SK-N-MC (cell line): ENCODE measurements around the gene SLC23A1.
"Not testable (repeated sequence)": the region's sequence is repeated elsewhere in the genome, so short reads cannot be mapped to it uniquely, and the experiment has no call there.

ENCODE experiments used
- DNase-seq: peaks from one replicate; pipeline ENCODE4 v3.0.0-alpha.2; 2011; ENCODE audit warnings: low read depth, low spot score
- H3K27ac ChIP-seq: fragments of 200-600 bp; sonication (generic); 2 replicates; pipeline ENCODE4 v1.5.1; 2016; ENCODE audit warnings: mixed run types
- H3K36me3 ChIP-seq: fragments of 200-600 bp; sonication (generic); 2 replicates; pipeline ENCODE4 v1.6.1; 2017; ENCODE audit warnings: antibody characterized with exemption, low read length, mixed read lengths; ENCODE audit not compliant: insufficient read depth
- H3K4me3 ChIP-seq: fragments of 200-600 bp; sonication (generic); 2 replicates; pipeline ENCODE4 v1.5.1; 2016
- H3K9ac ChIP-seq: fragments of 200-600 bp; sonication (generic); 2 replicates; pipeline ENCODE4 v1.8.0; 2017; ENCODE audit warnings: mixed run types, mixed read lengths; ENCODE audit not compliant: insufficient read length
- H3K9me3 ChIP-seq: fragments of 200-600 bp; sonication (generic); 2 replicates; pipeline ENCODE4 v1.6.1; 2017; ENCODE audit warnings: low read depth, mild to moderate bottlenecking, antibody characterized with exemption, low read length, moderate library complexity, mixed read lengths
- EZH2 ChIP-seq: fragments of 200-600 bp; sonication (generic); IDR thresholded peaks from one replicate; pipeline ENCODE4 v1.6.1; 2017; ENCODE audit warnings: antibody characterized with exemption
- FOXP2 ChIP-seq: optimal IDR thresholded peaks from 2 replicates; pipeline ENCODE3; 2011; ENCODE audit warnings: mild to moderate bottlenecking, moderate library complexity; ENCODE audit not compliant: insufficient read depth; ENCODE audit errors: extremely low read length, control extremely low read depth
- POLR2AphosphoS5 ChIP-seq: IDR thresholded peaks from 2 replicates; pipeline ENCODE4 v1.6.1; 2012; ENCODE audit warnings: mild to moderate bottlenecking, low read depth, low read length, borderline replicate concordance

Gene SLC23A1

DNA sequence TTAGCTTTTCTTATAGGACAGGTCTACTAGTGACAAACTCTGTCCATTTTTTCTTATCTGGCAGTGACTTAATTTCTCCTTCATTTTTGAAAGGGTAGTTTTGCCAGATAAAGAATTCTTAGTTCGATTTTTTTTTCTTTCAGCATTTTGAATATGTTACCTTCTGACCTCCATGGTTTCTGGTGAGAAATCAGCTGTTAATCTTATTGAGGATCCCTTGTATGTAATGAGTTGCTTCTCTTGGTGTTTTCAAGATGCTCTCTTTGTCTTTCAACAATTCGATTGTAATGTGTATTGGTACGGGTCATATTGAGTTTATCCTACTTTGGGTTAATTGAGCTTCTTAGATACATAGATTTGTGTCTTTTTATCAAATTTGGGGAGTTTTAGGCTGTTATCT lies 28.9 kb downstream of the SLC23A1 start:
- no peak overlapping the region for H3K27ac ChIP-seq
- no peak for DNase-seq

DNA sequence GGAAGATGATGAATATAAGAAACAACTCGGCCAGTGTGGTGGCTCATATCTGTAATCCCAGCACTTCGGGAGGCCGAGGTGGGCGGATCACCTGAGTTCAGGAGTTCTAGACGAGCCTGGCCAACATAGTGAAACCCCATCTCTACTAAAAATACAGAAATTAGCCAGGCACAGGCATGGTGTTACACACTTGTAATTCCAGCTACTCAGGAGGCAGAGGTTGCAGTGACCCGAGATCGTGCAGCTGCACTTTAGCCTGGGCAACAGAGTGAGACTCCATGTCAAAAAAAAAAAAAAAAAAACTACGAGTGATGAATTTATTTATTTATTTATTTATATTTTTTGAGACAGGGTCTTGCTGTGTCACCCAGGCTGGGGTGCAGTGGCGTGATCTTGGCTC lies 35.2 kb downstream of the SLC23A1 start:
- H3K9ac ChIP-seq, DNase-seq, H3K9me3 ChIP-seq, H3K4me3 ChIP-seq, H3K27ac ChIP-seq: not testable (repeated sequence)
- peaks cover 72% of the 10 kb centered on the region for H3K36me3 ChIP-seq

More for the DNA sequence above, 28.9 kb downstream of the SLC23A1 start:
- no peak for TF ChIP-seq FOXP2
- no peak for TF ChIP-seq EZH2
- no peak for TF ChIP-seq POLR2AphosphoS5
- no peaks in the 10 kb centered on the region for H3K9me3 ChIP-seq
- H3K36me3 ChIP-seq = peaks cover 62% of the 10 kb centered on the region
- no peak overlapping the region for H3K4me3 ChIP-seq
- H3K9ac ChIP-seq = no peak overlapping the region

DNA sequence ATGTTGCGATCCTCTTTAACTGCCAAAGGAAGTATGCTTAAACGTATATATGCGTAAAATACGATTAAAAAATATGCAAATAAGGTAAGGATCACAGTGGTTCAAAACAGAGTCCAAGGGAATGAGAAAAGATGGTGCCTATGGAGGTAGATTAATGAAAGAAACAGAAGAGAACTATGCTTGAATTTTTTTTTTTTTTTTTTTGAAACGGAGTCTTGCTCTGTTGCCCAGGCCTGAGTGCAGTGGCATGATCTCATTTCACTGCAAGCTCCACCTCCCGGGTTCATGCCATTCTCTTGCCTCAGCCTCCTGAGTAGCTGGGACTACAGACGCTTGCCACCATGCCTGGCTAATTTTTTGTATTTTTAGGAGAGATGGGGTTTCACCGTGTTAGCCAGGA lies 37.7 kb downstream of the SLC23A1 start:
- H3K4me3 ChIP-seq, DNase-seq, H3K27ac ChIP-seq, H3K9me3 ChIP-seq, H3K9ac ChIP-seq: not testable (repeated sequence)
- peaks cover 53% of the 10 kb centered on the region for H3K36me3 ChIP-seq

DNA sequence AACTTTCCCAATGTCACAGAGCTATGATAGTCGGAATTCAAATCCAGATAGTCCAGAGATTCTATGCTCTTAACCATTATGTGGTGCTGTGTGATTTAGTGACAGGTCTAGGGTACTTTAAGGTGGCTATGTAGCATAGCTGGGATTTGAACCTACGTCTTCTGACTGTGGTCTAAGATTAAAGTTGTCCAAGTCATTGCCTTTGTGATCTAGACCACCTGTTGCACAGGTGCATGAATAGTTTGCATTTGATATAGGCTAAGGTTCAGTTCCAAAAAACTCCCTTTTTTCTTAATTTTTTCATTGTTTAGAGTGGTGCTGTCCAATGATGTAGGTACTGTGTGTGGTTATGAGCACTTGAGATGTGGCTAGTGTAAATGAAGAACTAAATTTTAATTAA lies 38.9 kb downstream of the SLC23A1 start:
- TF ChIP-seq POLR2AphosphoS5 = no peak
- no peak for TF ChIP-seq FOXP2
- no peak for TF ChIP-seq EZH2
- Histone ChIP-seq H3K9me3 (no peaks in the 10 kb centered on the region), H3K36me3 (peaks cover 48% of the 10 kb centered on the region), H3K9ac (no peak overlapping the region), H3K27ac (no peak overlapping the region), H3K4me3 (no peak overlapping the region; the same call in 1 of the 2 replicates)
- DNase-seq = no peak

DNA sequence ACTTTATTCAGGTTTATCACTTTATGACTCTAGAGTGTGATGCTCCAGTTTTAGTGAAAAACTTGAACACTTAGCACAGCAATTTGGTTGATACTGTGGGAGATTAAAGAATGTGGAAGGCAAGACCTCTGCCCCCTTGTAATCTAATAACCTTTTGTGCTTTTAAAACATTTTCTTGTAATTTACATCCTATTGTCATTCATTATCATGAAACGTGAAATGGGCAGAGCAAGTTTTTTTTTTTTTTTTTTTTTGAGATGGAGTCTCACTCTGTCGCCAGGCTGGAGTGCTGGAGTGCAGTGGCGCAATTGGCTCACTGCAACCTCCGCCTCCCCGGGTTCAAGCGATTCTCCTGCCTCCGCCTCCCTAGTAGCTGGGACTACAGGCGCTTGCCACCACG lies 39.6 kb downstream of the SLC23A1 start:
- Histone ChIP-seq H3K4me3 (peak overlapping the region; percentile 79), H3K9ac (peak overlapping the region; percentile 97), H3K27ac (no peak overlapping the region), H3K36me3 (peaks cover 42% of the 10 kb centered on the region), H3K9me3 (no peaks in the 10 kb centered on the region)
- TF ChIP-seq FOXP2 (no peak), POLR2AphosphoS5 (no peak), EZH2 (no peak)
- no peak for DNase-seq

DNA sequence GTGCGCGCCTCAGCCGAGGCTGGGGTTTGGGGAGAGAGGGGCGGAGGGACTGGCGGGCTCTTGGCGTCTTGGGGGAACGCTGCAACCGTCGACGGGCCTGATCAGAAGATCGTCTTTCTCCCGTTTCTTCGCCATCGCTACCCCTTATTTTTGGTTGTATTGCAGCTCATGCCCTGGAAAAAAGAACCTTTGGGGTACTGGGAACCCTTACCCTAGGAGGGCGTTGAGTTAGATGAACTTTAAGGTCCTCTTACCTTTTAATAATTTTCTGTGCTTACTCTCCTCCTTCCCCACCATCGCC lies 40.7 kb downstream of the SLC23A1 start:
- peak overlapping the region; percentile 95 for H3K27ac ChIP-seq
- no peaks in the 10 kb centered on the region for H3K9me3 ChIP-seq
- TF ChIP-seq FOXP2 (no peak), POLR2AphosphoS5 (no peak), EZH2 (no peak)
- no peak for DNase-seq
- H3K36me3 ChIP-seq = peaks cover 38% of the 10 kb centered on the region
- peak overlapping the region; percentile 79 for H3K4me3 ChIP-seq
- H3K9ac ChIP-seq = peak overlapping the region; percentile 97

DNA sequence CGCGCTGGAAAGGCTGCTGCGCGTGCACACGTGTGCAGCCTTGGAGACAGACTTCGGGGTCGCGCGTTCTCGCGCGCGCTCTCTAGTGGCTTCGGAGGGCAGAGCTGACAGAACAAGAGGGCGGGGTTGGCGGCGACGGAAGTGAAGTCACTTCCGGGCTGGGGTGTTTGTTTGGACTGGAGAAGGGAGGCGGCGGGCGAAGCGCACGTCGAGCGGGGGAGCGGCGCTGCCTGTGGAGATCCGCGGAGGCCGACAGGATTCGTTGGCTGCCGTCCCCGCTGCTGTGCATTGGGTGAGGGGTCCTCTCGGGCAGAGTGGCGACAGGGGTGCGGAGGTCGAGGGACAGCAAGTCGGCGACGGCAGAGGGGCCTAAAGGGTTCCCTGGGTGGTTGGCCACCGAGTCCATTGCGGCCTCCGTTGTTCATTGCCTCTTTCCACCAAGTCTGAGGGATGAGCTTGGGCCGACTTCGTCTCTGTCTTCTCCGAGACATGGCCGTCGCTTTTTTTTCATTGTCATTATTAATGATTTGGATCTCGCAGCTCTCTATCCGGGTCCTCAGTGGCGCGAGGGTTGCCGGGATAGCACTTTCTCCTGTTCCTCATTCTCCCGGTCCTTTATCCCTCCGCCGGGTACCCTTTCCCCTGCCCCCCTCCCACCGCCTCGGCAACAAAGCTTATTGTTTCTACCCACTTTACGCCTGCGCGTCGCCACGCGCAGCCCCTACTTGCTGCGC lies 41.2 kb downstream of the SLC23A1 start, which contains the start of gene PAIP2:
Gene PAIP2 (plus strand): TSS at position 166 of the 734 bp plus-strand sequence. CDS start 21,931 bp downstream, outside the sequence.
- peaks cover 33% of the 10 kb centered on the region for H3K36me3 ChIP-seq
- peak within 1 kb of the TSS; percentile 97 for H3K9ac ChIP-seq
- peak within 1 kb of the TSS; percentile 95 for H3K27ac ChIP-seq
- DNase-seq = peak; percentile 92
- H3K9me3 ChIP-seq = no peaks in the 10 kb centered on the region
- peak; percentile 96 for TF ChIP-seq POLR2AphosphoS5
- TF ChIP-seq EZH2 = no peak
- TF ChIP-seq FOXP2 = peak; percentile 19
- H3K4me3 ChIP-seq = peak within 1 kb of the TSS; percentile 79

DNA sequence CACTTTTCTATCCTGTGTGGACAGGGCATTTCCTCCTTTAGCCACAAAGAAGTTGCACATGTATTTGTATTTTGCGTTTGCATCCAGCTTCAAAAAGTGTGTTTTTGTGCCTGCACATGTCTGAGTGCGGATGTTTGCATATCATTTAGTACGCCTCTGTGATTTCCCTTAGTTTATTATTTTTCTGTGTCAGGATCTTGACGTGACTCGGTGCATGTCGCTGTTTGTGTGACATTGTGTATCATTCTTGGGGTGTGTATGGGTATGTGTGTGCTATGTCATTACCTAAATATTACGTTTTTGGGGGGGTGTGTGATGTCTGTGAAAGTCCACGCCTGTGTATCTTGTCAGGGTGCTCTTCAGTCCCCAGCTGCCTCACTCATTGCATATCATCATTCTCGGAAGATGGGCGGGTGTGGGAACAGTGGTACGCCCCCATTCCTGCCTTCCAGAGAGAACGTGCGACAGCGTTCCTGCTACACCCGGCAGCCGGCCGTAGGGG lies 41.9 kb downstream of the SLC23A1 start:
- no peak for DNase-seq
- H3K9me3 ChIP-seq = no peaks in the 10 kb centered on the region
- TF ChIP-seq EZH2 (no peak), FOXP2 (no peak)
- H3K36me3 ChIP-seq = peaks cover 29% of the 10 kb centered on the region
- peak overlapping the region; percentile 79 for H3K4me3 ChIP-seq
- no peak overlapping the region for H3K27ac ChIP-seq
- peak overlapping the region; percentile 63 for H3K9ac ChIP-seq

DNA sequence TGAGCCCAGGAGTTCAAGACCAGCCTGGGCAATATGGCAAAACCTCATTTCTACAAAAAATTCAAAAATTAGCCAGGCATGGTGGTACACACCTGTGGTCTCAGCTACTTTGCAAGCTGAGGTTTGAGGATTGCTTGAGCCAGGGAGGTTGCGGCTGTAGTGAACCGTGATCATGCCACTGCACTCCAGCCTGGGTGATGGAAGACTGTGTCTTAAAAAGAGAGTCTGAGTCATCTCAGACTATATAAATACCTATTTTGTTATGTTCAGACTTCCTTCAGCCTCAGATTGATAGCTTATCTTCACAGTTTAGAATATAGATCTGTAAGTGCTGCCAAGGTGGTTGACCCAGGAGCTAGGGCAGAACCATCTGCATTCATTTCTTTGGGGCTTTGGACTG lies 43.0 kb downstream of the SLC23A1 start:
- Histone ChIP-seq H3K4me3 (no peak overlapping the region), H3K9ac (no peak overlapping the region), H3K36me3 (peaks cover 20% of the 10 kb centered on the region), H3K27ac (no peak overlapping the region), H3K9me3 (no peaks in the 10 kb centered on the region)
- DNase-seq = no peak
- TF ChIP-seq FOXP2 = no peak
- no peak for TF ChIP-seq POLR2AphosphoS5
- no peak for TF ChIP-seq EZH2
